Fibroblast of peridontal ligament (primary cell): Measurements from ENCODE around the gene POLR3C.
"Not testable (repeated sequence)": the region's sequence is repeated elsewhere in the genome, so short reads cannot be mapped to it uniquely, and the experiment has no call there.

Source experiments
- DNase-seq: peaks from one replicate; pipeline ENCODE4 v3.0.0-alpha.2; 2010; ENCODE audit errors: extremely low read depth

The POLR3C gene

GRCh38 chr1:145823565-145824498 lies at the start of gene POLR3C, which contains the start of gene RNF115:
Gene POLR3C, plus strand, starts transcription at chr1:145824200. Its CDS starts 1,577 bp downstream, at chr1:145825777.
Gene RNF115, minus strand, starts transcription at chr1:145824095. Its CDS starts 222 bp downstream, at chr1:145823873.
- peak; percentile 89 for DNase-seq

- DNase-seq: peak; percentile 69
These were observed 46.4 kb upstream of the POLR3C start for GRCh38 chr1:145777357-145778145.

GRCh38 chr1:145778146-145778540 lies 45.9 kb upstream of the POLR3C start:
- DNase-seq: peak; percentile 67

GRCh38 chr1:145782272-145783099 lies 41.5 kb upstream of the POLR3C start:
- DNase-seq: peak; percentile 93

- no peak for DNase-seq
These were observed 39.6 kb upstream of the POLR3C start for GRCh38 chr1:145784409-145784808.

- DNase-seq: peak; percentile 30
These were observed 38.5 kb upstream of the POLR3C start for GRCh38 chr1:145785547-145785946.

GRCh38 chr1:145786271-145786670 lies 37.7 kb upstream of the POLR3C start:
- DNase-seq: peak; percentile 15

- DNase-seq: no peak
These were observed 35.4 kb upstream of the POLR3C start for GRCh38 chr1:145788580-145788979.

- not testable (repeated sequence) for DNase-seq
These were observed 32.1 kb upstream of the POLR3C start for GRCh38 chr1:145791860-145792259.

GRCh38 chr1:145792484-145792883 lies 31.5 kb upstream of the POLR3C start:
- DNase-seq: no peak

- no peak for DNase-seq
These were observed 28.6 kb upstream of the POLR3C start for GRCh38 chr1:145795257-145795881.

- DNase-seq: no peak
These were observed 27.2 kb upstream of the POLR3C start for GRCh38 chr1:145796753-145797152.

GRCh38 chr1:145799806-145800205 lies 24.2 kb upstream of the POLR3C start:
- DNase-seq: no peak

GRCh38 chr1:145804235-145805045 lies 19.6 kb upstream of the POLR3C start:
- no peak for DNase-seq

- peak; percentile 54 for DNase-seq
These were observed 18.9 kb upstream of the POLR3C start for GRCh38 chr1:145805057-145805456.

- no peak for DNase-seq
These were observed 17.6 kb upstream of the POLR3C start for GRCh38 chr1:145806408-145806807.

- no peak for DNase-seq
These were observed 17.2 kb upstream of the POLR3C start for GRCh38 chr1:145806844-145807243.

GRCh38 chr1:145812977-145813810 lies 10.8 kb upstream of the POLR3C start:
- DNase-seq: peak; percentile 12

GRCh38 chr1:145818095-145818494 lies 5.9 kb upstream of the POLR3C start:
- peak; percentile 79 for DNase-seq
